ENCODE data around the gene SARS1. TPM values are rescaled to one million over a fixed set of nuclear protein-coding genes. Genes with fewer than 3 reads are reported as not detected.

SARS1 gene
- total and polyA plus RNA-seq, 2 experiments from 2014 or later = 158 to 180 TPM

DNA sequence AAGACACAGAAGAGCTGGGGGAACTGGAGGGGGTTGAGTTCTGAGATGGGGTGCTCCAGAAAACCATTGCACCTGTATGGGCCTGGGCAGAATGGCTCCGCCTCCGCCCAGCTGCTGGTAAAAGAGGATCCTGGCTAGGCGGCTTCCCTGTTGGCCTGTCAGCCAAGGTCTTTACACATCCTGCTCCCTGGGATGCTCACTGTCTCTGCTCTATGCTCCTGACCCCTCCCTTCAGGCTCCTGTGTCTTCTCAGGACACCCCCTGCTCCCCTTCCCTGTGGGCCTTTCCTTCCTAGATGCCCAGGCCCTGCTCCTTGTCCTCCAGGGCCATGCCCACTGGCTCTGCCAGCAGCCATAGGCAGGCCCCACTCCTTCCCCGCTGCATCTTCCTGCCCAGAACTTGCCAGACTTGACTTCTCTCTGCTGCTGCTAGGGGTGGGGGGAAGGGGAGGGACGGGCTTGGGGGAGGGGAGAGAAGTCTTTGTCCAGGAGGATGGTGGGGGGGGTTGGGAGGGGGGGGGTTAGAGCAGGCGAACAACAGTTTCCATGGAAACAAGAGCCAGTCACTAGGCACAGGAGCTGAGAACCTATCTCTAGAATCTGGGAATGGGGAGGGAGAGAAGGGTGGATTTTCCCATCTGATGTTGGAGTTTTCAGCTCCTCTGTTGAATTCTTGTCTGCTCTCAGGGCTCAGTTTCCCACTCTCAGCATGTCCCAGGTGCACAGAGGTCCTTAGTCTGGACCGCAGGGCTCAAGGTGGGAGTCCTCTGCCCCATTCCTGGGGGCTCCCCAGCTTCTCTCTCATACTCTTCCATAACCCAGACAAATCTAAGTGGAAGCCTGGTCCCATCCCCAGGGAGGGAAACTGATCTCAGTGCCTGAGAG lies 46.2 kb downstream of the SARS1 start:
- H2AFZ ChIP-seq = no peak overlapping the region
- no peaks in the 10 kb centered on the region for H3K9me2 ChIP-seq (replicated peaks; ENCODE audit: insufficient read depth)
- no peaks in the 10 kb centered on the region for H4K20me1 ChIP-seq (ENCODE audit: insufficient read depth, poor library complexity, severe bottlenecking)
- no peak for DNase-seq (ENCODE audit: low spot score)
- no peak overlapping the region for H3K4me2 ChIP-seq
- peaks cover 2% of the 10 kb centered on the region for H3K4me1 ChIP-seq (ENCODE audit: insufficient read depth)
- WGBS (ENCODE audit: low lambda C conversion rate, missing lambda C conversion rate) = 68% methylated on average over 7 of the region's 7 CpGs
- H3K27ac ChIP-seq = no peak overlapping the region
- no peak overlapping the region for H3K4me3 ChIP-seq
- H3K79me2 ChIP-seq = no peaks in the 10 kb centered on the region
- no peaks in the 10 kb centered on the region for H3K9me3 ChIP-seq (ENCODE audit: low read depth)
- H3K36me3 ChIP-seq (replicated peaks; ENCODE audit: insufficient read depth, low read depth) = no peaks in the 10 kb centered on the region
- no peaks in the 10 kb centered on the region for H3K27me3 ChIP-seq
- TF ChIP-seq EZH2 (IDR thresholded peaks at IDR 0.05; ENCODE audit: borderline replicate concordance) (no peak), EZH2phosphoT487 (IDR thresholded peaks at IDR 0.05; ENCODE audit: low read depth, severe bottlenecking, unreplicated experiment) (no peak)
- TF ChIP-seq, protein P1, sequence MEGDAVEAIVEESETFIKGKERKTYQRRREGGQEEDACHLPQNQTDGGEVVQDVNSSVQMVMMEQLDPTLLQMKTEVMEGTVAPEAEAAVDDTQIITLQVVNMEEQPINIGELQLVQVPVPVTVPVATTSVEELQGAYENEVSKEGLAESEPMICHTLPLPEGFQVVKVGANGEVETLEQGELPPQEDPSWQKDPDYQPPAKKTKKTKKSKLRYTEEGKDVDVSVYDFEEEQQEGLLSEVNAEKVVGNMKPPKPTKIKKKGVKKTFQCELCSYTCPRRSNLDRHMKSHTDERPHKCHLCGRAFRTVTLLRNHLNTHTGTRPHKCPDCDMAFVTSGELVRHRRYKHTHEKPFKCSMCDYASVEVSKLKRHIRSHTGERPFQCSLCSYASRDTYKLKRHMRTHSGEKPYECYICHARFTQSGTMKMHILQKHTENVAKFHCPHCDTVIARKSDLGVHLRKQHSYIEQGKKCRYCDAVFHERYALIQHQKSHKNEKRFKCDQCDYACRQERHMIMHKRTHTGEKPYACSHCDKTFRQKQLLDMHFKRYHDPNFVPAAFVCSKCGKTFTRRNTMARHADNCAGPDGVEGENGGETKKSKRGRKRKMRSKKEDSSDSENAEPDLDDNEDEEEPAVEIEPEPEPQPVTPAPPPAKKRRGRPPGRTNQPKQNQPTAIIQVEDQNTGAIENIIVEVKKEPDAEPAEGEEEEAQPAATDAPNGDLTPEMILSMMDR (IDR thresholded peaks at IDR 0.05; ENCODE audit: poor library complexity) = no peak

DNA sequence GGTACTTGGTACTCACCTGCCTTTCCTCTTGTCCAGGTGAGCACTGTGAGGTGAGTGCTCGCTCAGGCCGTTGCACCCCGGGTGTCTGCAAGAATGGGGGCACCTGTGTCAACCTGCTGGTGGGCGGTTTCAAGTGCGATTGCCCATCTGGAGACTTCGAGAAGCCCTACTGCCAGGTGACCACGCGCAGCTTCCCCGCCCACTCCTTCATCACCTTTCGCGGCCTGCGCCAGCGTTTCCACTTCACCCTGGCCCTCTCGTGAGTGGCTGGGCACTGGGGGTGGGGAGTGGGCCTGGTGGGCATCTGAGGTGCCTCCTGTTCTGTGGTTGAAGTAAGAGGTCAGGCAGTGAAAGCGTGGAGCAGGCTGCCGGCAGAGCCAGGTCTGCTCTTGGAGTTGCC lies 47.3 kb downstream of the SARS1 start:
- H3K9me3 ChIP-seq (ENCODE audit: low read depth) = no peaks in the 10 kb centered on the region
- no peak overlapping the region for H2AFZ ChIP-seq
- H4K20me1 ChIP-seq (ENCODE audit: insufficient read depth, poor library complexity, severe bottlenecking) = no peaks in the 10 kb centered on the region
- H3K27me3 ChIP-seq = no peaks in the 10 kb centered on the region
- no peak overlapping the region for H3K27ac ChIP-seq
- H3K4me1 ChIP-seq (ENCODE audit: insufficient read depth) = no peaks in the 10 kb centered on the region
- no peak overlapping the region for H3K4me2 ChIP-seq
- WGBS (ENCODE audit: low lambda C conversion rate, missing lambda C conversion rate) = 95% methylated on average over 16 of the region's 16 CpGs
- no peak overlapping the region for H3K4me3 ChIP-seq
- H3K36me3 ChIP-seq (replicated peaks; ENCODE audit: insufficient read depth, low read depth) = no peaks in the 10 kb centered on the region
- no peaks in the 10 kb centered on the region for H3K79me2 ChIP-seq
- H3K9me2 ChIP-seq (replicated peaks; ENCODE audit: insufficient read depth) = no peaks in the 10 kb centered on the region
- TF ChIP-seq EZH2phosphoT487 (IDR thresholded peaks at IDR 0.05; ENCODE audit: low read depth, severe bottlenecking, unreplicated experiment) (no peak), EZH2 (IDR thresholded peaks at IDR 0.05; ENCODE audit: borderline replicate concordance) (no peak)
- TF ChIP-seq, protein P1 (IDR thresholded peaks at IDR 0.05; ENCODE audit: poor library complexity) = no peak
- no peak for DNase-seq (ENCODE audit: low spot score)

DNA sequence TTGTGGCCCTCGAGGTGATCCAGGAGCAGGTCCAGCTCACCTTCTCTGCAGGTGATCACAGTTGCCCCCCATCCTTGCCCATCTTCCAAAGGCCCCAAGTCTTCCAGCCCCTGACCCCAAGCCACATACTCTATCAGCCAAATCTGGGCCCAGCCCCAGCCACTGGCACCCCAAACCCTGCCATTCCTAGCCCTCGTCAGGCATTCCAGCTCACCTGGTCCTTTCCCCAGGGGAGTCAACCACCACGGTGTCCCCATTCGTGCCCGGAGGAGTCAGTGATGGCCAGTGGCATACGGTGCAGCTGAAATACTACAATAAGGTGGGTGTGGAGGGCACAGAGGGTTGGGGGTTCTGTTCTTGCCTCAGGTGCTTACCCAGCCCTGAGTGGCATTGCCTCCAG lies 47.9 kb downstream of the SARS1 start:
- Histone ChIP-seq H3K4me2 (no peak overlapping the region), H3K36me3 (replicated peaks; ENCODE audit: insufficient read depth, low read depth) (no peaks in the 10 kb centered on the region), H3K4me3 (no peak overlapping the region)

DNA sequence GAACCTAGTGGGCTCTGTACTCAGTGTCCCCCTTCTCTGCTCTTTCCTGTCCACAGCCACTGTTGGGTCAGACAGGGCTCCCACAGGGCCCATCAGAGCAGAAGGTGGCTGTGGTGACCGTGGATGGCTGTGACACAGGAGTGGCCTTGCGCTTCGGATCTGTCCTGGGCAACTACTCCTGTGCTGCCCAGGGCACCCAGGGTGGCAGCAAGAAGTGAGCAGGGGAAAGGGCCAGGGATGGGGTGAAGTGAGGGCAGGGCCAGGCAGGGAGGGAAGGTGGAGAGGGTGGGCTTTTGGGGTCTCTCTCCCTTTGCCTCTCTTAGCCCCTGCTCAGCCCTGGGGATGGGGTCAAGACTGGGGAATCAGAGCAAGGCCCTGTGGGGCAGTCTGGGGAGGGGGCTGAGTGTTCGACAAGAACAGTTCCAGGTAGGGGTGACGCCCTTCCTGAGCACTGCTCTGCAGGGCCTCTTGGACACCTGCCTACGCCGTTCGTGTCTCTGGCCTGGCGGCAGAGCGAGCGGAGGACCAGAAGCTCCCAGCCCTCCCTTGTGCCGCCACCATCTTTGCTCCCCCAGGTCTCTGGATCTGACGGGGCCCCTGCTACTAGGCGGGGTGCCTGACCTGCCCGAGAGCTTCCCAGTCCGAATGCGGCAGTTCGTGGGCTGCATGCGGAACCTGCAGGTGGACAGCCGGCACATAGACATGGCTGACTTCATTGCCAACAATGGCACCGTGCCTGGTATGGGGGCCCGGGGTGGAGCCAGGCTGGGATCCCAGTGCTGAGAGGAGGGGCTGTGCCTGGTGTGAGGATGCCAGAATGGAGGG lies 48.7 kb downstream of the SARS1 start:
- Histone ChIP-seq H3K27me3 (no peaks in the 10 kb centered on the region), H3K9me2 (replicated peaks; ENCODE audit: insufficient read depth) (no peaks in the 10 kb centered on the region)
- 90% methylated on average over 22 of the region's 22 CpGs for WGBS (ENCODE audit: low lambda C conversion rate, missing lambda C conversion rate)

More for the DNA sequence above, 47.9 kb downstream of the SARS1 start:
- H3K9me2 ChIP-seq (replicated peaks; ENCODE audit: insufficient read depth) = no peaks in the 10 kb centered on the region
- H3K79me2 ChIP-seq = no peaks in the 10 kb centered on the region
- H3K27ac ChIP-seq = no peak overlapping the region
- H3K27me3 ChIP-seq = no peaks in the 10 kb centered on the region
- no peak for TF ChIP-seq EZH2 (IDR thresholded peaks at IDR 0.05; ENCODE audit: borderline replicate concordance)
- no peak overlapping the region for H2AFZ ChIP-seq
- no peaks in the 10 kb centered on the region for H3K4me1 ChIP-seq (ENCODE audit: insufficient read depth)
- WGBS (ENCODE audit: low lambda C conversion rate, missing lambda C conversion rate) = 87% methylated on average over 5 of the region's 6 CpGs
- DNase-seq (ENCODE audit: low spot score) = no peak
- no peaks in the 10 kb centered on the region for H3K9me3 ChIP-seq (ENCODE audit: low read depth)
- H4K20me1 ChIP-seq (ENCODE audit: insufficient read depth, poor library complexity, severe bottlenecking) = no peaks in the 10 kb centered on the region

More for the DNA sequence above, 48.7 kb downstream of the SARS1 start:
- no peaks in the 10 kb centered on the region for H3K79me2 ChIP-seq
- no peak overlapping the region for H2AFZ ChIP-seq
- TF ChIP-seq EZH2 (IDR thresholded peaks at IDR 0.05; ENCODE audit: borderline replicate concordance) = no peak
- no peak for TF ChIP-seq EZH2phosphoT487 (IDR thresholded peaks at IDR 0.05; ENCODE audit: low read depth, severe bottlenecking, unreplicated experiment)
- TF ChIP-seq, protein P1 (IDR thresholded peaks at IDR 0.05; ENCODE audit: poor library complexity) = no peak
- no peaks in the 10 kb centered on the region for H4K20me1 ChIP-seq (ENCODE audit: insufficient read depth, poor library complexity, severe bottlenecking)
- no peak overlapping the region for H3K4me3 ChIP-seq
- DNase-seq (ENCODE audit: low spot score) = no peak
- H3K36me3 ChIP-seq (replicated peaks; ENCODE audit: insufficient read depth, low read depth) = no peaks in the 10 kb centered on the region
- H3K4me1 ChIP-seq (ENCODE audit: insufficient read depth) = no peaks in the 10 kb centered on the region
- no peak overlapping the region for H3K27ac ChIP-seq
- H3K9me3 ChIP-seq (ENCODE audit: low read depth) = no peaks in the 10 kb centered on the region
- no peak overlapping the region for H3K4me2 ChIP-seq

Data from hepatocyte (in vitro differentiated cells).